SH-SY5Y (cell line): ENCODE measurements around the gene MAGEB2.

Experiments
- GATA2 ChIP-seq: IDR thresholded peaks from 2 replicates; pipeline ENCODE4 v1.6.1; 2011; ENCODE audit warnings: mild to moderate bottlenecking, low read depth, low read length
- GATA3 ChIP-seq: IDR thresholded peaks from 2 replicates; pipeline ENCODE4 v1.6.1; 2011; ENCODE audit warnings: low read depth, mild to moderate bottlenecking, low read length, moderate library complexity

GRCh38 chrX:30241724-30242415 lies 26.5 kb downstream of the MAGEB2 start, which contains the start of gene MAGEB4:
- TF ChIP-seq GATA3 (no peak), GATA2 (no peak)
